ENCODE measurements around the gene NEU4. TPM values are rescaled to one million over a fixed set of nuclear protein-coding genes. Genes with fewer than 3 reads are reported as not detected.

The NEU4 gene
- polyA plus RNA-seq, 1 experiment, result not detected

DNA sequence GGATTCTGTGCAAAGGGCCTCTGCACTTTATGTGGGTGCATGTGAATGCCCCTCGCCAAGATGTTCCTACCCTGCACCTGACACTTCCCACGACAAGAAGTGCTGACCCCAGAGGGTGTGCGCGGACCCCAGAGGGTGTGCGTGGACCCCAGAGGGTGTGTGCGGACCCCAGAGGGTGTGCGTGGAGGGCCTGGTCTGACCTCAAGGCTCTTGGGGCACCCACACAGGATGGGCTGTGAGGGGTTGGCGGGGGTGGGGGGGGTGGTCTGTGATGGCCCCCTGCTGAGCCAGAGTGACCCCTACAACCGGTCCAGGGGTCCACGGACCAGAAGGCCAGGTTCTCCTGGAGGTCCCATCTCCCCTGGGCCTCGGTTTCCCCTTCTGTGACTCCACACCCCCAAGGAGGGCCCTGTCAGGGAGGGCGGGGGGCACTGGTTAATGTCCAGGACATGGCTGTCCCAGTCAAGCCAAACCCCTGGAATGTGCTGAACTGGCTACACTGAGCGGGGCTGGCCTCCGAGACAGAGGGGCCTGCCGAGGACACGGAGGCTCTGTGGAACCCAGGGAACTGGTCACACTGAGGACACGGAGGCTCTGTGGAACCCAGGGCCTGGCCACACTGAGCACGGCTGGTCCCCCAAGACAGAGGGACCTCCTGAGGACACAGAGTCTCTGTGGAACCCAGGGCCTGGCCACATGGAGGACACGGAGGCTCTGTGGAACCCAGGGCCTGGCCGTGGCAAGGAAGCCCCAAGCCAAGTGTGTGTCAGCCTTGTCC is 3.1 kb downstream of the NEU4 start:
- H3K4me3 ChIP-seq (ENCODE audit: low read depth, low read length), result no peak overlapping the region
- ChIA-PET POLR2A (no interaction called here), CTCF (no interaction called here)
- TF ChIP-seq, protein P1, sequence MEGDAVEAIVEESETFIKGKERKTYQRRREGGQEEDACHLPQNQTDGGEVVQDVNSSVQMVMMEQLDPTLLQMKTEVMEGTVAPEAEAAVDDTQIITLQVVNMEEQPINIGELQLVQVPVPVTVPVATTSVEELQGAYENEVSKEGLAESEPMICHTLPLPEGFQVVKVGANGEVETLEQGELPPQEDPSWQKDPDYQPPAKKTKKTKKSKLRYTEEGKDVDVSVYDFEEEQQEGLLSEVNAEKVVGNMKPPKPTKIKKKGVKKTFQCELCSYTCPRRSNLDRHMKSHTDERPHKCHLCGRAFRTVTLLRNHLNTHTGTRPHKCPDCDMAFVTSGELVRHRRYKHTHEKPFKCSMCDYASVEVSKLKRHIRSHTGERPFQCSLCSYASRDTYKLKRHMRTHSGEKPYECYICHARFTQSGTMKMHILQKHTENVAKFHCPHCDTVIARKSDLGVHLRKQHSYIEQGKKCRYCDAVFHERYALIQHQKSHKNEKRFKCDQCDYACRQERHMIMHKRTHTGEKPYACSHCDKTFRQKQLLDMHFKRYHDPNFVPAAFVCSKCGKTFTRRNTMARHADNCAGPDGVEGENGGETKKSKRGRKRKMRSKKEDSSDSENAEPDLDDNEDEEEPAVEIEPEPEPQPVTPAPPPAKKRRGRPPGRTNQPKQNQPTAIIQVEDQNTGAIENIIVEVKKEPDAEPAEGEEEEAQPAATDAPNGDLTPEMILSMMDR (IDR thresholded peaks at IDR 0.05; ENCODE audit: low read depth, low read length), result no peak
- H3K27me3 ChIP-seq (ENCODE audit: control insufficient read depth, insufficient read depth, low read length), result no peaks in the 10 kb centered on the region
- DNase-seq (ENCODE audit: low read depth, low spot score), result no peak
- H3K9me3 ChIP-seq (ENCODE audit: control insufficient read depth, insufficient read depth, low read length), result peaks cover 6% of the 10 kb centered on the region; the same call in 1 of the 2 replicates
- H3K27ac ChIP-seq (ENCODE audit: low read depth, low read length), result no peak overlapping the region

DNA sequence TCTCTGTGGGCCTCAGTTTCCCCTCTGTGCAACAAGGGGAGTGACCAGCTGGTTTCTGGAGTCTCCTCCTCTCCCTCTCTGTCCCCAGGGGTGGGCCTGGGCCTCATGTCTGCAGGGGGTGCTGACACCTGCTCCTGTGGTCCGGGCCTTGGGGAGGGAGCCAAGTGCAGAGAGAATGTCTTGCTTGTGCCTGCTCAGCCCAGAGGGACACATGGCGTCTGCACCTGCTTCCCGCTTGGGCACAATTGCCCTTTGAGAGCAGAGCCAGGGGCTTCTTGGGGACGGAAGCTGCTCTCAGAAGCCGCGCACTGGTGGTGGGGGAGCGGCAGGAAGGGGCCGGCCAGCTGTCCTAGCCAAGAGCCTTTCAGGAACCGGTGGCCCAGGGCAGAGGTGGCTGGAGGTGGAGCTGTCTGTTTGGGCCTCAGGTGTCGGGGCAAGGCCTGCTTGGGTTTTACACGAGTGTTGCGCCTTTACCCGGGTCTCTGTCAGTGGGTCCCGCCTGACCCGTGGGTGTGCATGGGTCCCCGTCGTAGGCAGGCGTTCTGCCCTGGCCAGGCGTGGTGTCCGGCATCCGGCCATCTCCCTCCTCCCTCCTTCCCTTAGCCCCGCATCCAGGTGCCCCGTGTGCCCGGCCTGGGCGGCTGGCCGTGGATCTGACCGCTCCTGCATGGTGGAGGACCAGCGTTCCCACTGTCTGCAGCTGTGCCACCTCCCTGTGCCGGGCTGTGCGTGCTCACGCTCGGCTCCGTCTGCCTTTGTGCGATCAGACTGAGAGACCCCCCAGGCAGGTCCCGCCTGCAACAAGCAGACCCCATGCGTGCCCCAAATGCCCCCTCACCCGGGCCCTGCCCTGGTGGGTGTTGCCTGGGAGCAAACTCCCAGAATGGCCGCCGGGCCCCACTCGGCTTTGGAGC is 4.0 kb downstream of the NEU4 start:
- ChIA-PET POLR2A (no interaction called here), CTCF (no interaction called here)
- TF ChIP-seq, protein P1 (IDR thresholded peaks at IDR 0.05; ENCODE audit: low read depth, low read length), result no peak
- Histone ChIP-seq H3K27me3 (ENCODE audit: control insufficient read depth, insufficient read depth, low read length) (peaks cover 3% of the 10 kb centered on the region), H3K9me3 (ENCODE audit: control insufficient read depth, insufficient read depth, low read length) (peaks cover 6% of the 10 kb centered on the region; the same call in 1 of the 2 replicates), H3K27ac (ENCODE audit: low read depth, low read length) (no peak overlapping the region), H3K4me3 (ENCODE audit: low read depth, low read length) (no peak overlapping the region)
- DNase-seq (ENCODE audit: low read depth, low spot score), result no peak

DNA sequence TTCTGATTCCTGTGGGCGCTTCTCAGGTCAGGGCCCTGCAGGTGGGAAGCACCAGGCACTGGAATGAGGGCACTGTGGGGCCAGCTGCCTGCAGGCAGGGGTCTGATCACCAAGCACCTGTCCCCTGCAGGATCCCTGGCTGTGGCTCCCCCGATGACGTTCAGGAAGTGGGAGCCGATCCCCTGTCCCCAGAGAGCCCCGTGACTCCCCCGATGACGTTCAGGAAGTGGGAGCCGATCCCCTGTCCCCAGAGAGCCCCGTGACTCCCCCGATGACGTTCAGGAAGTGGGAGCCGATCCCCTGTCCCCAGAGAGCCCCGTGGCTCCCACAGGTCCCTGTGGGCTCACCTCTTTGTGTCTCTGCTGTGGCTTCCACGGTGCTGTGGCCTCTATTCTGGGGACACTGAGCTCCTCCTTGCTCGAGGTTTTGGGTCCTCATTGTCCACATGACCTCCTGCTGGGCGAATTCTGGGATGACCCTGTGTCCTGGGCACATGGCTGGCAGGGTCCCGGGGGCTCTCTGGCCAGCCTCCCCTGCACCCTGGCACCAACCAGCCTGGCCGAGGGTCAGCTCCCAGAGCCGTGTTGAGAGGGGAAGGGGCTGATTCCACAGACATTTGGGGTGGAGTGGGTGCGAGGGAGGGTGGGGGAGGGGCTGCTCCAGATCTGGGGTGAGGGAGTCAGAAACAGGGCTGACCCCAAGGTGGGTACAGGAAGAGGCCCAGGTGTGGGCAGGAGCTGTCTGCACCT is 4.8 kb downstream of the NEU4 start:
- ChIA-PET POLR2A (no interaction called here), CTCF (no interaction called here)
- peaks cover 3% of the 10 kb centered on the region for H3K27me3 ChIP-seq (ENCODE audit: control insufficient read depth, insufficient read depth, low read length)
- H3K27ac ChIP-seq (ENCODE audit: low read depth, low read length), result no peak overlapping the region
- peaks cover 15% of the 10 kb centered on the region for H3K9me3 ChIP-seq (ENCODE audit: control insufficient read depth, insufficient read depth, low read length)
- H3K4me3 ChIP-seq (ENCODE audit: low read depth, low read length), result no peak overlapping the region
- DNase-seq (ENCODE audit: low read depth, low spot score), result no peak
- TF ChIP-seq, protein P1 (IDR thresholded peaks at IDR 0.05; ENCODE audit: low read depth, low read length), result no peak

DNA sequence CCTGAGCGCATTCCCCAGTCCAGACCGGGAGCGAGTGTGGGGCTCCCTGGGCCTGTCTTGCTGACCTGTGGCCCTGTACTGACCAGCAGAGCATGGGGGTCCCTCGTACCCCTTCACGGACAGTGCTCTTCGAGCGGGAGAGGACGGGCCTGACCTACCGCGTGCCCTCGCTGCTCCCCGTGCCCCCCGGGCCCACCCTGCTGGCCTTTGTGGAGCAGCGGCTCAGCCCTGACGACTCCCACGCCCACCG is 5.3 kb downstream of the NEU4 start:
- TF ChIP-seq, protein P1 (IDR thresholded peaks at IDR 0.05; ENCODE audit: low read depth, low read length), result no peak
- H3K4me3 ChIP-seq (ENCODE audit: low read depth, low read length), result no peak overlapping the region
- DNase-seq (ENCODE audit: low read depth, low spot score), result no peak
- POLR2A ChIA-PET, result no interaction called here
- H3K27me3 ChIP-seq (ENCODE audit: control insufficient read depth, insufficient read depth, low read length), result peaks cover 3% of the 10 kb centered on the region
- no peak overlapping the region for H3K27ac ChIP-seq (ENCODE audit: low read depth, low read length)
- H3K9me3 ChIP-seq (ENCODE audit: control insufficient read depth, insufficient read depth, low read length), result peaks cover 20% of the 10 kb centered on the region
- CTCF ChIA-PET, result no interaction called here

Data from AG04450 (cell line).